ENCODE measurements around the gene HIBCH. TPM values are rescaled to one million over a fixed set of nuclear protein-coding genes. Genes with fewer than 3 reads are reported as not detected.
"Not testable (repeated sequence)": the region's sequence is repeated elsewhere in the genome, so short reads cannot be mapped to it uniquely, and the experiment has no call there.

Gene HIBCH
- total RNA-seq, 1 donor from 2014 or later, result 33.7 TPM

GRCh38 chr2:190340369-190340768 lies 20.7 kb upstream of the HIBCH start:
- peaks cover 4% of the 10 kb centered on the region for H3K9me3 Mint-ChIP-seq
- TF ChIP-seq CTCF (conservative IDR thresholded peaks at IDR 0.05), result no peak
- peak overlapping the region; percentile 84 for H3K4me3 Mint-ChIP-seq
- no peaks in the 10 kb centered on the region for H3K36me3 Mint-ChIP-seq (ENCODE audit: low read depth)
- peaks cover 22% of the 10 kb centered on the region for H3K4me1 Mint-ChIP-seq
- peak; percentile 13 for DNase-seq (ENCODE audit: low read depth, low spot score)
- H3K27me3 Mint-ChIP-seq (ENCODE audit: low read depth), result no peaks in the 10 kb centered on the region
- peak overlapping the region; percentile 95 for H3K27ac Mint-ChIP-seq (ENCODE audit: unreplicated experiment)

- Mint-ChIP-seq H3K4me3 (no peak overlapping the region), H3K27ac (ENCODE audit: unreplicated experiment) (no peak overlapping the region), H3K9me3 (peaks cover 4% of the 10 kb centered on the region), H3K27me3 (ENCODE audit: low read depth) (no peaks in the 10 kb centered on the region), H3K36me3 (ENCODE audit: low read depth) (no peaks in the 10 kb centered on the region), H3K4me1 (peaks cover 18% of the 10 kb centered on the region)
- no peak for DNase-seq (ENCODE audit: low read depth, low spot score)
- TF ChIP-seq CTCF (conservative IDR thresholded peaks at IDR 0.05), result no peak
These were observed 19.8 kb upstream of the HIBCH start for GRCh38 chr2:190339394-190339793.

GRCh38 chr2:190338453-190338852 lies 18.8 kb upstream of the HIBCH start:
- peaks cover 4% of the 10 kb centered on the region for H3K9me3 Mint-ChIP-seq
- H3K4me1 Mint-ChIP-seq, result peaks cover 17% of the 10 kb centered on the region
- no peak overlapping the region for H3K27ac Mint-ChIP-seq (ENCODE audit: unreplicated experiment)
- no peak for DNase-seq (ENCODE audit: low read depth, low spot score)
- no peaks in the 10 kb centered on the region for H3K27me3 Mint-ChIP-seq (ENCODE audit: low read depth)
- H3K4me3 Mint-ChIP-seq, result no peak overlapping the region
- H3K36me3 Mint-ChIP-seq (ENCODE audit: low read depth), result no peaks in the 10 kb centered on the region
- TF ChIP-seq CTCF (conservative IDR thresholded peaks at IDR 0.05), result no peak

GRCh38 chr2:190336420-190336819 lies 16.8 kb upstream of the HIBCH start:
- Mint-ChIP-seq H3K36me3 (ENCODE audit: low read depth) (no peaks in the 10 kb centered on the region), H3K27ac (ENCODE audit: unreplicated experiment) (no peak overlapping the region), H3K27me3 (ENCODE audit: low read depth) (no peaks in the 10 kb centered on the region), H3K4me3 (no peak overlapping the region), H3K4me1 (peaks cover 16% of the 10 kb centered on the region), H3K9me3 (peaks cover 4% of the 10 kb centered on the region)
- no peak for DNase-seq (ENCODE audit: low read depth, low spot score)
- no peak for TF ChIP-seq CTCF (conservative IDR thresholded peaks at IDR 0.05)

GRCh38 chr2:190335584-190335983 lies 16.0 kb upstream of the HIBCH start:
- H3K36me3 Mint-ChIP-seq (ENCODE audit: low read depth); H3K27ac Mint-ChIP-seq (ENCODE audit: unreplicated experiment); DNase-seq (ENCODE audit: low read depth, low spot score); H3K4me3 Mint-ChIP-seq; H3K9me3 Mint-ChIP-seq; H3K27me3 Mint-ChIP-seq (ENCODE audit: low read depth): not testable (repeated sequence)
- peaks cover 10% of the 10 kb centered on the region for H3K4me1 Mint-ChIP-seq

- H3K27ac Mint-ChIP-seq (ENCODE audit: unreplicated experiment), result no peak overlapping the region
- peaks cover 6% of the 10 kb centered on the region for H3K4me1 Mint-ChIP-seq
- peaks cover 2% of the 10 kb centered on the region for H3K9me3 Mint-ChIP-seq
- no peak for TF ChIP-seq CTCF (conservative IDR thresholded peaks at IDR 0.05)
- no peaks in the 10 kb centered on the region for H3K36me3 Mint-ChIP-seq (ENCODE audit: low read depth)
- no peak for DNase-seq (ENCODE audit: low read depth, low spot score)
- no peak overlapping the region for H3K4me3 Mint-ChIP-seq
- no peaks in the 10 kb centered on the region for H3K27me3 Mint-ChIP-seq (ENCODE audit: low read depth)
These were observed 15.6 kb upstream of the HIBCH start for GRCh38 chr2:190335225-190335559.

All from neural crest cell (in vitro differentiated cells).